Fibroblast of skin of scalp (primary cell): ENCODE data around the gene SCLY.

ENCODE experiments used
- DNase-seq: peaks from one replicate; pipeline ENCODE4 v3.0.0-alpha.2; 2013

SCLY gene

GRCh38 chr2:238127165-238128060 is 66.6 kb downstream of the SCLY start:
- peak; percentile 76 for DNase-seq

- DNase-seq = no peak
Observed at GRCh38 chr2:238128061-238128440, 67.2 kb downstream of the SCLY start.

- DNase-seq = no peak
Observed at GRCh38 chr2:238128534-238129001, 67.8 kb downstream of the SCLY start.

- no peak for DNase-seq
Observed at GRCh38 chr2:238129166-238130010, 68.6 kb downstream of the SCLY start.

- no peak for DNase-seq
Observed at GRCh38 chr2:238130111-238130695, 69.4 kb downstream of the SCLY start.

- DNase-seq = no peak
Observed at GRCh38 chr2:238130696-238131628, 70.2 kb downstream of the SCLY start.

GRCh38 chr2:238131761-238132462 is 71.1 kb downstream of the SCLY start:
- DNase-seq = no peak

GRCh38 chr2:238132463-238133450 is 72.0 kb downstream of the SCLY start:
- DNase-seq = no peak

- DNase-seq = no peak
Observed at GRCh38 chr2:238133499-238134392, 72.9 kb downstream of the SCLY start.

GRCh38 chr2:238134393-238134785 is 73.6 kb downstream of the SCLY start:
- DNase-seq = no peak

- no peak for DNase-seq
Observed at GRCh38 chr2:238135601-238136150, 74.9 kb downstream of the SCLY start.

GRCh38 chr2:238136820-238137537 is 76.2 kb downstream of the SCLY start:
- DNase-seq = peak; percentile 58

GRCh38 chr2:238137885-238138284 is 77.1 kb downstream of the SCLY start:
- DNase-seq = no peak

GRCh38 chr2:238138331-238139195 is 77.8 kb downstream of the SCLY start, which contains the start of gene KLHL30:
TSS of gene KLHL30 (plus strand) at chr2:238138668. CDS start at chr2:238140755, 2,087 bp downstream.
- DNase-seq = peak; percentile 41

GRCh38 chr2:238139196-238140039 is 78.6 kb downstream of the SCLY start:
- no peak for DNase-seq

GRCh38 chr2:238140040-238140439 is 79.2 kb downstream of the SCLY start:
- DNase-seq = no peak
